Measurements from ENCODE around the gene SERGEF.

The SERGEF gene

GRCh38 chr11:17807034-17807433 is 205.8 kb downstream of the SERGEF start:
- no peak for DNase-seq

DNA sequence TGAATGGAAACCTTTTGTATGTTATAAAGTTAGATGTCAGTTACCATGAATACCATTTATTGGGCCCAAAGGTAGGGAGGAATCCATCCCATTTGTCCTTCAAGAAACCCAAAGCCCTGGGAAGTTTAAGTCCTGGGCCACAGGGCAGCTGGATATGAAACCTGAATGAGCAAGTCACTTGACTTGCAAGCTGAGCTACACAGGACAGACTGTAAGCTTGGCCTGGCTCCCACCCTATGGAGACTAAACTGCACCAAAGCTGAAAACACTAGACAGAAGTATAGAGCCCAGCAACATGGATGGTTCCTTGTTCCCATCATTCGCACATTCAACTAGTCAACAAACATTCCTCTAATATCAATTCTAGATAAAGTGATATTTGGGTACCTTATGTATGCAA is 207.0 kb downstream of the SERGEF start:
- no peak for DNase-seq

- no peak for DNase-seq
These were observed 207.8 kb downstream of the SERGEF start for GRCh38 chr11:17805043-17805442.

GRCh38 chr11:17803754-17804334 is 209.0 kb downstream of the SERGEF start:
- no peak for DNase-seq

DNA sequence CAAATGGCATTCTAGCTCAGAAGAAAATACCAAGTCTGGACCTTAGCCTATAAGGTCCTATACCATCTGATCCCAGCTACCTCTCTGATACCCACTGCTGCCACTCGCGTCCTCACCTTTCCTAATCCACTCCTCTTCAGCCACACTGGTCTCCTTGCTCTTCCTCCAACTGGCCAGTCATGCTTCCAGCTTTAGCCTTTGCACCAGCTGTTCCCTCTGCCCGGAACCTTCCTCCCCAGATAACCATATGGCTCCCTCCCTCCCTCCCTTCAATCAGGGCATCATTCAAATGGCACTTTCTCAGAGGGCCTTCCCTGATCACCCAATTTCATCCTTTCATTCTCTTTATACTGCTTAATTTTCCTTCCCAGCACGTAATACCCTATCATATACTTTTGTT is 210.4 kb downstream of the SERGEF start:
- DNase-seq = no peak

DNA sequence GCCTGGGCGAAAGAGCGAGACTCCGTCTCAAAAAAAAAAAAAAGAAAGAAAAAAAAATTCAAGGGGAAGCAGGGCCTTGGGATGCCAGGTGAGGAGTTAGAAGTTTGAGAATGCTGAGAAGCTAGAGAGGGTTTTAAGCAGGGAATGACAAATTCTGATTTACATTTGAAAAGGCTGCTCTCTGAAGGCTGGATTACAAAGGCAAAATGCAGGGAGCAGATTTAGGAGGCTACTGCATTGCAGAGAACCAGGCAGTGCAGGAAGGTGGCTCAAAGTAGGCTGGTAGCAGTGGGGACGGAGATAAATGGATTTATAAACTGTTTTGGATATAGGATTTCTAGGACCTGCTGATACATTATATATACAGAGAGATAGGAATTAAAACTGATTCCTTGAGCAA is 211.7 kb downstream of the SERGEF start:
- no peak for DNase-seq

DNA sequence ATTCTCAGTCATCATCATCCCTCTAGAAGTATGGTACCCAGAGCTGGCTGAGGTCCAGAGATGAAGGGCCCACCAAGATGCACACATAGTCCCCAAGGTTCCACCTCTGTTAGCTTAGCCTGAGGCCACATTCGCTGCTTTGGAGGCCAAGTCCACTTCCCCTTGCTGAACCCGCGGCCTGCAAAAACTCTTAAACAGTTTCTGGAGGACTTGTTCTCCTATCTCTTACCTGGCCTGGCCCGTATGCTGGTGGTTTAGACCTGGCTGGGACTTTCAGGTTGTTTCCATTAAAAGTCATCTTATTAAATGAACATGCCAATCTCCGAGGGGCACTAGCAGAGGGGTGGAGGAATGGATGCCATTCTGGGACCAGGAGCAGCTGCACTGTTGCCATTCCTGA is 213.7 kb downstream of the SERGEF start:
- DNase-seq = no peak

GRCh38 chr11:17798716-17799115 is 214.1 kb downstream of the SERGEF start:
- DNase-seq = no peak

- no peak for DNase-seq
These were observed 214.6 kb downstream of the SERGEF start for GRCh38 chr11:17798253-17798652.

DNA sequence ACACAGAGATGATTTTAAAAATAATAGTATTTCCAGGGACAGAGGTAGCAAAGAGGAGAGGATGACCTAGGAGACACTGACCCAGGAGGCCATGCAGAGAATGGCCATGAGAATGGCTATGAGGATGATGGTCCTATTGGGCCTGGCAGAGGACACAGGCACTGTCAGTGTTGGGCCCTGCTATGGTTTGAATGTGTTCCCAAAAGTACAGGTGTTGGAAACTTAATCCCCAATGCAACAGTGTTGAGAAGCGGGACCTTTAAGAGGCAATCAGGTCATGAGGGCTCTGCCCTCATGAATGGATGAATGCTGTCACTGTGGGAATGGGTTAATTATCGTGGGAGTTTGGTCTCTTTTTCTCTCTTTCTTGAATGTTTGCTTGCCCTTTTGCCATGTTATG is 216.7 kb downstream of the SERGEF start:
- no peak for DNase-seq

GRCh38 chr11:17794981-17795380 is 217.9 kb downstream of the SERGEF start:
- DNase-seq = no peak

DNA sequence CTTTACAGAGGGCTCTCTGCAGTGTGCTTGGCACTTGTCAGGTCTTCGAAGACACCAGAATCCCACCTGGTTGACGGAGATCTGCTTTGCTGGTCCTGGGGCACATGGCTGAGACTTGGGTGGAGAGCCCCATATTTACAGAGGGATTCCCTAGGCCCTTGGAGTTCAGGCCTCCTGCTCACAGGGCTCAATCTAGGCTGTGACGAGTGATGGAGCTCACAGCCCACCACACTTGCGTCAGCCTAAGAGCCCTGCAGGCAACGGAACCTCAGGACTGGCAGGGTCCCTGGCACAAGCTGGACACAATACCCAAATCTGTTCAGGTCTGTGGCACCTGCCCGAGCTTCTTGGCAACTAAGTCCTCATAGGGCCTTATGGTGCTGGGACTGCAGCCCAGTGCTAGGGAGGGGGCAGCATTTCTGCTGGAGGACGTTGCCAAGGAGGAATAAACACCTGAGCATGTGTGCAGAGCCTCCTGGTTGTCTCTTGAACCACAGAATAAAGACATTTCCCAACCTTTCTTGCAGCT is 219.1 kb downstream of the SERGEF start:
- no peak for DNase-seq

GRCh38 chr11:17792161-17792560 is 220.7 kb downstream of the SERGEF start:
- no peak for DNase-seq

DNA sequence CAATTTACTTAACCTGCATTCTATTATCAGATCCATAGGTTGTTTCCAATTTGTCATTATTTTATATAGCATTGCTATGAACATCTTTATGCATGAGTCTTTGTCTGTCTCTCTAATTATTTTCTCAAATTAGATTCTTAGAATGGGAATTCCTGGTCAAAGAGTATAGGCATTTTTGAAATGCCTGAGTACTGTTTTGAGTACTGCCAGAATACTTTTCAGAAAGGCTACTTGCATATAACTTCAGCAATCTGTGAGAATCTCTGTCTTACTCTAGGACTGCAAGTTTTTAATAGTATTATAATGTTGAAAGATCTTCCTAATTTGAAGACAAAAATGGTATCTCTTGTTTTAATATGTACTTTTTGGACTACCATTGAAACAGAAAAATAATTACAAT is 221.7 kb downstream of the SERGEF start:
- no peak for DNase-seq

DNA sequence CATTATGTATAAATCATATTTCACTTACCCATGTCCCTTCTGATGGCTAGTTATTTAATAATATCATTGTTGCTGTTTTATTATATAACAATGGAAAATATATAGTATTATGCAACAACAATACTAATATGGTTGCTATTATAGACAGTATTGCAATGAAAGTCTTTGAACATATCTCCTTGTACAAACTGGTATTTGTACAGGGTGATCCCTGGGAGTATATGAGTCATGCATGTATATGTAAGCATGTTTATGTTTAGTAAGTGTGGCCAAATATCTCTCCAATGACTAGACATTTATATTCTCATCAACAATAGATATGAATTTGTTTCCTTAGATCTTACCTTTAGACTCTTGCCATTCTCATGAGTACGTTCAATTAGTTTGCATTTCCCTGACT is 222.4 kb downstream of the SERGEF start:
- DNase-seq = no peak

DNA sequence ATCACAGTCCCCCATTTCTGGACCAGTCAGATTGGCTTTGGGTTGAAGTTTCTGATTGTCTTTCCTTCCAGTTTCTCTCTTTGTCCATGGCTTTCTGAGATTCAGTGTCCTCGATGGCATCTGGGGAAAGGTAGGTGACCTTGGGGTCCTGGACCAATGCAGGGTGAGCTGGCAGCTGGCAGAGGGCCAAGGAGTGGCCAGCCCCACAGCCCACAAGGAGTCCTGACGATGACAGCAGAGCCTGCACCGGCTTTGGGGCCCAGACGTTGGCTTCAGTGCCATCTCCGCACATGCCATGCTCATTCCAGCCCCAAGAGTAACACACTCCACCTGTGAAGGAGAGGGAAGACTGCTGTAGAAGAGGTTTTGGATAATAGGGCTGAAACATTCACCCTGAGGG is 224.8 kb downstream of the SERGEF start:
- no peak for DNase-seq

- no peak for DNase-seq
These were observed 225.9 kb downstream of the SERGEF start for GRCh38 chr11:17786824-17787525.

DNA sequence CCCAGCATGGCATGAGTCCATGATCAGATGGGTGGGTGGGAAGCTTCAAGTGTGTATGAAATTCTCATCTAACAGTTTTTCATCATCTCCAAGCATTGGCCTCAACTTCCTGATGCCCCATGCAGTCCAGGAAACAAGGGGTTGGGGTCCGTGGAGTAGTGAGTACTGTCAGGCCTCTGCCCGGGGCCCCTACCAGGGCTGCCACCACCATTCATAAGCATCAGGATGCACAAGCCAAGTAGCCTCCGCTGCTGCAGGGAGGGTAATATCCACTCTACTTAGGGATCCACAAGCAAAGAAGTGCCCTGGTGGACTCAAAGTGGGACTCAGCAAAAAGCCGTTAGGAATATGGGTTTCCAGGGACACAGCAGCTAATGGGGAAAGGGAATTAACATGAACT is 229.0 kb downstream of the SERGEF start:
- DNase-seq = no peak

DNA sequence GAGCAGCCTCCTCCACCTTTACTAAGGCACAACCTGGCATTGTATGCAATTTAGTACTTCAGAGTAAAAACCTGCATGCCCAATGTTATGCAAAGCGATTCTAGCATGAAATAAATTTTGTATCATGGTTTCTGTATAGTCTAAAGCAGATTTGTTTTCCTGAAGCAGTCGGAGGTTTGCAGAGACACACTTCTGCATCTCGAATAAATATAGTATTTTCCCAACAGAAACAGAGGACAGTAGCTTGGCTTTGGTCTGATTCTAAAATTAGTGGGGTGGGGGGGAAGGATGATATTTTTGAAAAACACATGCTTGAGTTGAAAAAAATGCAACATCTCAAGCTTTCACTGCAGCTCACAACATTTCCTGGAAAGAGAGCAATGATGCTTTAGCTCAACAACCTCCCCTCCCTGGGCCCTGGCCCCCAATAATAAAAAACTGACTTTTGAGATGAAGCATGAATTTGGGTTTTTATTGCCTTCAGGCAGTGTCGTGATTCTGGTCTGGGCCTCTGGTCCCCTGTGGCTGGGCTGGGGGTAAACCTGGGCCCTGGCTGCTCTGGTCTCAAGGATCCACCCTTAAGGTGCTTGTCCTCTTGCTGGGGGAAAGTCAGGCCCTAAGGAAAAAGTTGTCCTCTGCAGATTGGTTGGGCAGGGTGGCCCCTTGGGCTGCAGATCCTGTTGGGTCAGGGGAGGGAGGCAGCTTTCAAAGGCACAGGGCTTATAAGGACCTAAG is 230.1 kb downstream of the SERGEF start:
- DNase-seq = no peak

DNA sequence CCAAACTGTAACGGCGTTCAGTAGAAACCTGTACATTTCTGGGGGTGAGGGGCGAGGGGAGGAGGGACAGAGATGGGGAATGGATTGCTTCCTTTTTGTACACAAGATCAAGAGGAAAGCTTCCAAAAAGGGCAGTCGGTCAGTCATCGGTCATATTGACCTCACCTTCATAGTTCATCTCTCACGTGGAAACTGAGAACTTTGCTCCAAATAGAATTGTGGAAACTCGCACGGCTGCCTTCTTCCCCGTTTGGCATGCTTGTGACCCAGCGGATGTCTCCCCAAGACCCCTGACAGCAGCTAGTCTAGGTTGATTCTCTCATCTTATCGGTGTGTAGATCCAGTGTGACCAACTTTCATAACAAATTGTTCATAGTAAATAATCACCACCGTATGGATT is 230.7 kb downstream of the SERGEF start:
- DNase-seq = no peak

DNA sequence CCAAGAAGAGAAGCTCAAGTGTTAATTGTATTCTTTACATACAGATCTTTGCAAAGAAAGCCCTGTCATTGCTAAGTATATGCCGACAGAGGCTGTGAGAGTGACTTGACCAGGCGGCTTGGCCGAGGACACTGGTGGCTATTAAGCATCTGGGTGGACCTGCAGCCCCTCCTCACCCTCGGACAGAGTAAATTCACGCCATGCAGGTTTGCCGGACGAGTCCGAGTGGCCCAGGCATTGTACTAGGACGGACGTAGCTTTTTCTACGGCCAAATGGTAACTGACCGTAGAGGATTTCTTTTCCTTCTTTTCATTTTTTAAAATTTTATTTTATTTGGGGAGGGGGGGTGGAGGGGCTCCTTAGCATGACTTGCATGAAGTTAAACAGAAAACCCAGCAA is 231.2 kb downstream of the SERGEF start:
- DNase-seq = no peak

DNA sequence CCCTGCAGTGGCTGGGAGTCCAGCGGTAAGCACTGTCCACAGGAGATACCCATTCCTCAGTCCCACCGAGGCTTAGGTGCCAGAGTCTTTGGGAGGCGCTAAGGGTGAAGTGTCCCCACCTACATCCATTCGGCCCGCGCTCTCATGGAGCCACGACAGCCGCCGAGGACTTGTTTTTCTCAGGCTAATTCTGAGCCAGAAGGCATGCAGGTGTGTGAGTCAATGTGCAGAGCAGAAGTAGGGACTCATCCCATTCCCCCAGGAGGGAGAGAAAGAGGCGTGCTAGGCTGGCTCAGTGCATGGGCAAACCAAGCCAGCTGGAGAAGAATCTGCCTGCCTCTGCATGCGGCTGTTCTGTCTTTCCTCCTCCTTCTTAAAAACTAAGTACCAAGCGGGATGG is 231.6 kb downstream of the SERGEF start:
- DNase-seq = no peak

GRCh38 chr11:17780668-17781067 is 232.2 kb downstream of the SERGEF start:
- DNase-seq = no peak
